Activated CD8-positive, alpha-beta memory T cell treated with anti-CD3 and anti-CD28 coated beads, Interleukin-2, amount 50 U/mL, for 4 hours (primary cell): ENCODE results near the gene DPEP1.
A peak's percentile ranks its signal among the peaks of the same experiment; 100 is the strongest.

Source experiments
- DNase-seq: peaks from one replicate; pipeline ENCODE4 v3.0.0-alpha.2; 2020

DPEP1 gene

GRCh38 chr16:89600427-89600826 lies 13.0 kb upstream of the DPEP1 start:
- no peak for DNase-seq

GRCh38 chr16:89600956-89601355 lies 12.5 kb upstream of the DPEP1 start:
- DNase-seq = no peak

DNA sequence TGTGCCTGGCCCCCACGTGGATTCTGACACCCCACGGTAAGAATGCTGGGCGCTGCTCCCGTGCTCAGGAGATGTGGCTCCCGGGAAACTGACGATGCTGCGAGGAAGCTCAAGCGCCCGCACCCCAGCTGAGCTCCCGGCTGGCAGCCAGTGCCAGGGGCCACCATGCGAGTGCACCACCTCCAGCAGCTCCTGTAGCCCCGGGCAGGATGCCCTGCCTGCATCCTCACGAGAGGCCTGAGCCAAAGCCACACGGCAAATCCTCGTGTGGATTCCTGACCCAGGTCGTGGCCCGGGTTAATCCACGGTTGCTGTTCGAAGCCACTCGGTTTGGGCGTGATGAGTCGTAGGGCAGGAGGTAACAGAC lies 11.6 kb upstream of the DPEP1 start:
- no peak for DNase-seq

- DNase-seq = peak; percentile 75
Observed at GRCh38 chr16:89602273-89602951, 11.0 kb upstream of the DPEP1 start.

GRCh38 chr16:89602952-89603590 lies 10.4 kb upstream of the DPEP1 start:
- DNase-seq = no peak

GRCh38 chr16:89604764-89605163 lies 8.7 kb upstream of the DPEP1 start:
- no peak for DNase-seq

- DNase-seq = no peak
Observed at GRCh38 chr16:89605186-89605970, 8.1 kb upstream of the DPEP1 start.

- DNase-seq = no peak
Observed at GRCh38 chr16:89606006-89606405, 7.4 kb upstream of the DPEP1 start.

- no peak for DNase-seq
Observed at GRCh38 chr16:89607453-89607852, 6.0 kb upstream of the DPEP1 start.

DNA sequence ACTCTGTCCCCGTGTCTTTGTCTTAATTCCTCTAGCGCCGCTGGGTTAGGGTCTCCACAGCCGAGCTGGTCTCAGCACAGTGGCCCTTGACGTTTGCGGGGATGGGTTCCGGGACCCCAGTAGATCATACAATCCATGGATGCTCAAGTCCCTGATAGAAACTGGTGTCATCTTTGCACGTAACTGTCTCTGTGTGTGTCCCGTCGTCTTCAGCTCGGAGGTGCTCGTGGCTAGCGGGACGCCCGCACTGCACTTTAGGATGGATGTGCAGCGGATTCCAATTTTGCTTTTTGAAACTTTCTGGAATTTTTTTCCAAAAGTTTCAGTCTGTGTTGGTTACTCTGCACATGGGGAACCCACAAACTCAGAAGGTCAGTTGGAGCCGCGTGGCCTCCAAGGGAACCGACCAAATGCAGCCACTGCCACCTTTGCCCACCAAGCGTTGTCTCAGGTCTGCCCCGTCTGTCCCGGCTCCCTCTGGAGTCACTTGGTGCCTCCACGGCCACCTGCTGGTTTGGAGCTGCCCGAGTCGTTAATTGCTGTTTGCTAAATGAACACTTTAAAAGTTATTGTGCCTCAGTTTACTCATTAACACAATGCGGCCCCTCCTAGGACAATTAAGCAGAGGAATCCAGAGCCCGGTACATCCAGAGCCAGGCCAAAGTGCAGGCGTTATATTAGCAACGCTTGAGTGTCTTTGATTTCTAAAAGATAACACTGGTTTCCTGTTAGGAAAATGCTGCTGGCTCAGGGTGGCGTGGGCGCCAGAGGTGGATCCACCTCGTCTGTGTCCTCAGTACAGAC lies 5.3 kb upstream of the DPEP1 start:
- no peak for DNase-seq

- no peak for DNase-seq
Observed at GRCh38 chr16:89610108-89610453, 3.4 kb upstream of the DPEP1 start.

DNA sequence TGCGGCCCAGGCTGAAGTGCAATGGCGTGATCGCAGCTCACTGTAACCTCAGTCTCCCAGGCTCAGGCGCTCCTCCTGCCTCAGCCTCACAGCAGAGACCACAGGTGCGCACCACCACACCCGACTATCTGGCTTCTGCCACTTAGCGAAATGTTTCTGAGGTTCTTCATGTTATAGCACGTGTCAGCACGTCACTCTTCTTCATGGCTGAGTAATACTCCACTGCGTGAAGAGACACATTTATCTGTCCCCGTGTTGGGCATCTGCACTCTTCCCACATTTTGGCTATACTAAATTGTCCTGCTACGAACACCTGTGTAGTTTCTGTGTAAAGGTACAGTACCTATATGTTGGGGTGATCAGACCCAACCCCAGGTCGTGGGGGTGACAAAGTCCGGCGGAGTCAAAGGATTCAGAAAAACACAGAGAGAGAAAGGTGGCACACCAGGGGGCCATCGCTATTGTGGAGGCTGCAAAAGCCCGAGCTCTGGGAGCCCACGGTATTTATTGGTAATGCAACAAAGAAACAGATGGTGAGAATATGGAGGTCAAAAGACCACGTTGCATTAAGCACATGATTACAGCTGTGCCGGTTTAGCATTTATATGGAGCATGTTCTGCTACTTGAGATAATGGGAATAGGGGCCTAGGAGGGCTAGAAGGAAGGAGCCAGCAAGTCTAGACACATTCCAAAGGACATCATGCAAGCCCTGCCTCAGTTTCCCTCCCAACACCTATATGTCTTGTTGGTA lies 851 bp upstream of the DPEP1 start:
- DNase-seq = no peak

GRCh38 chr16:89613954-89614459 lies 565 bp downstream of the DPEP1 start:
- no peak for DNase-seq

GRCh38 chr16:89615176-89615575 lies 1.7 kb downstream of the DPEP1 start:
- DNase-seq = no peak

DNA sequence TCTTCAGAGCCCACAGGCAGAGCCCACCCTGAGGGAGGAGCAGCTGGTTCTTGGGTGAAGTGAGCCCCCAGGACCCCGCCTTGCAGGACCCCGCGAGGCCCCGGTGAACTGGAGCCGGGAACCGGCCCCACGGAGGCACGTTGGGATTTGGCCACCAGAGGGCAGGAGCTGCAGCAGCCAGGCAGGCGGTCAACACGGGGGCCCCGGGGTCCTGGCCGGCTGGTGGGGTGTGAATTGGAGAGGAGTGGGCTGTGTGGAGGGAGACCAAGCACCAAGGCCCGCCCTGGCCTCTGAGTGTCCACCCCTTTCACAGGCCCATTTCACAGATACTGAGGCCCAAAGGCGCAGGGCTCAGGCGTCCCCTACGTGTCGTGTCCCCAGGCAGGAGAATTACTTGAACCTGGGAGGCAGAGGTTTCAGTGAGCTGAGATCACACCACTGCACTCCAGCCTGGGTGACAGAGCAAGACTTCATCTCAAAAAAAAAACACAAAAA lies 2.2 kb downstream of the DPEP1 start:
- peak; percentile 50 for DNase-seq

DNA sequence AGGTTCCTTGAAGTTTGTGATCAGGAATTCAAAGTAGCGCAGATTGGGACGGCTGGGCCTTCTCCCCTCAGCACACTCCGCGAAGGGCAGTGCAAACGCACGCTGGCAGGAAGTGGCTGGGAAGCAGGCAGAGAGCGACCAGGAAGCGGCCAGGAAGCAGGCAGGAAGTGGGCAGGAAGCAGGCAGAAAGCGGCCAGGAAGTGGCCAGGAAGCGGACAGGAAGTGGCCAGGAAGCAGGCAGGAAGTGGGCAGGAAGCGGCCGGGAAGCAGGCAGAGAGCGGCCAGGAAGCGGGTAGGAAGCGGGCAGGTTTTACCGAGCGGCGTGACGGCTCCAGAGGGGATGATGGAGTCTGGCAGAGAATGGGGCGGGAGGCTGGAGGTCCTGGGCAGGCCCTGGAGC lies 3.2 kb downstream of the DPEP1 start:
- no peak for DNase-seq

DNA sequence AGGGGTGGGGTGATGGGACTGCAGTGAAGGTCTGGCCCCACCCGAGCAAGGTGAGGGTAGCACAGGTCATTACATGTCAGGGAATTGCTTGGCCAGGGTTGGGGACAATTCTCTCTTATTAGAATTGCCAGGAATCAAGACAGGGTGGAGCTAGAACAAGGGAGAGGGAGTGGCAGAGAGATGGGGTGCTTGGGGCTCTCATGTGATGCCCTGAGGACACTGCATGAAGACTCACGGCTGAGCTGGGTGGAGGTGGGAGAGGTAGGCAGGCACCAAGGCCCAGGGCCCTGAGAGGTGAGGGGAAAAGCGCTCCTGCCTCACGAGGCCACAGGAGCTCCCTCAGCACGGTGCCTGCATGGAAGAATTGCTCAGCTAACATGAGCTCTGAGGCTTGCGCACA lies 3.6 kb downstream of the DPEP1 start:
- DNase-seq = no peak

- no peak for DNase-seq
Observed at GRCh38 chr16:89618109-89618998, 4.9 kb downstream of the DPEP1 start.

DNA sequence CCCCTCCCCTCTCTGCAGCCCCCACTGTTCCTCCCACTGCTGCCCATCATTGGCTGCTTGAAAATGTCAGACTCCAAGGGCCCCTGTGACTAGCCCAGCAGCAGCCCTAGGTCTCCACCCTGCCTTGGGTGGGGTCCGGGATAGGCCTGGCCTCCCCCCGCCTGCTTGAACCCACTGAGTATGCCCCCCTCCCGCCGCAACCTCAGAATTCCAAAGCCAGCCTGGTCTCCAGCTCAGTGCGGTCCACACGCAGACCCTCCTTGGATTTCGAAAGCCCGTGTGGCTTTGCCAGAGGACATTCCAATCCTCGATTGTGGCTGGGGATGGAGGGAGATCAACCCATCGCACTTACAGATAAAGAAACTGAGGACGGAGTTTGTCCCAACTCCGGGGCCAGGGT lies 6.4 kb downstream of the DPEP1 start:
- DNase-seq = no peak

GRCh38 chr16:89620406-89620841 lies 7.0 kb downstream of the DPEP1 start:
- DNase-seq = no peak

DNA sequence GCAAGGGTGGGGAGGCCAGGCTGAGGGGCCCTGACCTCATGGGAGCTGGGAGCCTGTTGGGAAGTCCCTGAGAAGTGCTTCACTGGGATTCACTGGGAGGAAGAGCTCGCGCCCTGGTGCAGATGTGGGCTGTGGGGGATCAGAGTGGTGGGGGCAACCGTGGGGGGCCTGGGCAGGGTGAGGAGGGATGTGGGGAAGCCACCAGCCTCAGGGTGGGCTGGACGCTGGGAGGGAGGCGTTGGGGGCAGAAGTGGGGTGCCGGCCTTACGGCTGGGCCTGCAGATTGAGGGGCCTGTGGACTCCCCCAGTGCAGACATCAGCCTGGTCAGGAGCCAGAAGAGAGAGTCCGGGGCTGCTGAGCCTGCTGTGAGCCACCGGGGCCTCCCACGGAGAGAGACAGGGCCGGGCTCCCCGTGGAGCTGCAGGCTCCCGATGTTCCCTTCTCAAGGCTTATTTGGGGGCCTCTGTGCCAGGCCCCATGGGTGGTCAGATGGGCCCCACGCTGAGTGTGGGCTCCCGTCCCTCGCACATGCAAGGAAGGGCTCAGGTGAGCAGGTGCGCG lies 7.8 kb downstream of the DPEP1 start:
- no peak for DNase-seq
